Uterus (tissue), 2 donors: ENCODE results near the gene VWA3B.

Source experiments
- CTCF ChIP-seq, 4 experiments: fragments of 200-600 bp in 2 of 4; fragments of 450-650 bp in 2 of 4; sonication (generic) in 2 of 4; IDR thresholded peaks; one replicate each; pipeline ENCODE4 v1.5.1; 2016 to 2019; ENCODE audit warnings: antibody characterized with exemption in 4 of 4, mild to moderate bottlenecking in 2 of 4, moderate library complexity in 1 of 4
- POLR2A ChIP-seq, 2 donors: fragments of 450-650 bp; IDR thresholded peaks; one replicate each; pipeline ENCODE4 v1.6.1; 2016; ENCODE audit warnings: antibody characterized with exemption in 2 of 2, mild to moderate bottlenecking in 1 of 2, moderate library complexity in 1 of 2

DNA sequence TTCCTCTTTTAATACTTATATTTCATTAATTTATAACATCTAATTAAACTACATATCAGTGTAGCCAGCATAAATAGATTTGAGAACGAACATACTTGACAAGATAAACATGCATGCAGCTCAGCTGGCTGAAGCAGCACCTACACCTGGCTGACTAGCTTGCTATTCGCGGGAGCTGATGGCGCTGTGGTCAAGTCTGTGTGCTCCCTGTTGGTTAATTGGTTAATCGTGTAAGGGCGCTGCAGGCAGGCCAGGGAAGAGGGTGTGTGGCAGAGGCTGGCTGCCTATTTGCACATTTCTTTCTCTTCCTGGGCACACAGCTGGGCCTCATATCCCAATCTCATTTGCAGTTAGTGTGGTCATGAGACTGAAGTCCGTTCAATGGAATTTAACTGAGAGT, 14.5 kb upstream of the VWA3B start:
- TF ChIP-seq CTCF (IDR thresholded peaks at IDR 0.05) (no peak), POLR2A (IDR thresholded peaks at IDR 0.05) (no peak)
